GM10248 (cell line): Measurements from ENCODE around the gene KLHL29.

Experiments used
- CTCF ChIA-PET: fragments of 300-600 bp; sonication (Branson Sonifier 250); formaldehyde crosslinking; extraction: SDS; loops from one replicate; lab custom pipeline; 2021; ENCODE audit warnings: antibody characterized with exemption; lab: Yijun Ruan, JAX
- POLR2A ChIA-PET: fragments of 350-650 bp; sonication (Branson Sonifier 250); formaldehyde crosslinking; extraction: SDS; loops from one replicate; lab custom pipeline; 2020; ENCODE audit warnings: antibody characterized with exemption; lab: Yijun Ruan, JAX
- DNase-seq: peaks from one replicate; pipeline ENCODE4 v3.0.0; 2012; ENCODE audit errors: extremely low spot score
- TF ChIP-seq, protein P1 (sequence below): IDR thresholded peaks from 2 replicates; pipeline ENCODE4 v1.5.1; 2012; ENCODE audit warnings: mild to moderate bottlenecking, low read depth; ENCODE audit errors: extremely low read depth, missing control alignments, control extremely low read depth

KLHL29 gene

DNA sequence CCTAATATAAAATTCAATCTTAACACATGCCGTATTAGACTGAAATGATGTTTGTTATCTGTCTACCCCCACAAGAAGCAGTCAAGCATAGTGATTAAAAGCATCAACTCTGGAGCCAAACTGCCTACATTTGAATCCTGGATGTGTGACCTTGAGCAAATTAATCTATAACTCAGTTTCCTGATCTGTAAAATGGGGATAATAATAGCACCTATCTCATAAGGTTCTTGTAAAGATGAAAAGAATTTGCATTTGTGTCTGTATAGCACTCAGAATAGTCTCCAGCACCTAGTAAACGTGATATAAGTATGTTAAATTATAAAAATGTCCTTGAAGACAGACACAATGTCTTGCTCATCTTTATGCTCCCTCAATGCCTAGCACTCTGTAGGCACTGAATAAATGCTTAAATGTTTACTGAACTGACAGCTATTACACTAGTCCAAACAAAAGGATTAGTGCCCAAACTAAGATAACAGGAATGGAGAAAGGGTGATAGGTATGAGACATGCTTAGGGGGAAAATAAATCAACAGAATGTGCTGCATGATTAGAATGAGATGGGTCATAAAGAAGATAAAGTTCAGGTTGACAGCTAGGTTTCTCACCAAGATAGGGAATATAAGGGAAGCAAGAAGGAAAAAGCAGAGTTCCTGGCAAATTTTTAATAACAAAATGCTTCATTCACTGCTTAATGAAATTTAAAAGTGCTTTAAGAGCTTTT, 361.3 kb downstream of the KLHL29 start:
- DNase-seq = no peak
- CTCF ChIA-PET = interaction anchor here (1.4 kb wide), 1 partner anchor 11 kb away, joined by 4 read pairs; no protein-coding TSS in a partner anchor
- POLR2A ChIA-PET = no interaction called here

DNA sequence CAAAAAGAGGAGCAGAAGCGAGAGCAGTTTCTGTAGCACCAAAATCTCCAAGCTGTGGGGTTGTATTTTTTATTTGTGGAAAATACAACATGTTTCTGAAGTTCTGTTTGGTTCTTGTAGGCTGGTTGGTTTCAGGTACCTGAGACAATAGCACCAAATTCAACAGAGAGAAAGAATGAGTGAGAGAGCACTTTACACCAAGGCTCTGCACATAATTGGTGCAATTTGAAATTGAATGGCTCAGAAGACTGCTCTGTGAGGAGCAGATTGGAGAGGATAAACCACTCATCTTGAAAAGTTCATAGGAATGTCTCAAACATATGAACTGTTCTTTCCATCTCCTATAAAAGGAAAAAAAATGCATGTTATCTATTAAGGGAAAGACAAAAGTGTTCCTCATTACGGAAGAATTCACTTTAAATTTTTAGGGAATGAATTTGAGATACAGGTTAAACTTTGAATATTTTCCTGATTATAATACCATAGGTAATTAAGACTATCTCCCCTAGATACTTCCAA, 366.8 kb downstream of the KLHL29 start:
- DNase-seq = no peak
- TF ChIP-seq, protein P1, sequence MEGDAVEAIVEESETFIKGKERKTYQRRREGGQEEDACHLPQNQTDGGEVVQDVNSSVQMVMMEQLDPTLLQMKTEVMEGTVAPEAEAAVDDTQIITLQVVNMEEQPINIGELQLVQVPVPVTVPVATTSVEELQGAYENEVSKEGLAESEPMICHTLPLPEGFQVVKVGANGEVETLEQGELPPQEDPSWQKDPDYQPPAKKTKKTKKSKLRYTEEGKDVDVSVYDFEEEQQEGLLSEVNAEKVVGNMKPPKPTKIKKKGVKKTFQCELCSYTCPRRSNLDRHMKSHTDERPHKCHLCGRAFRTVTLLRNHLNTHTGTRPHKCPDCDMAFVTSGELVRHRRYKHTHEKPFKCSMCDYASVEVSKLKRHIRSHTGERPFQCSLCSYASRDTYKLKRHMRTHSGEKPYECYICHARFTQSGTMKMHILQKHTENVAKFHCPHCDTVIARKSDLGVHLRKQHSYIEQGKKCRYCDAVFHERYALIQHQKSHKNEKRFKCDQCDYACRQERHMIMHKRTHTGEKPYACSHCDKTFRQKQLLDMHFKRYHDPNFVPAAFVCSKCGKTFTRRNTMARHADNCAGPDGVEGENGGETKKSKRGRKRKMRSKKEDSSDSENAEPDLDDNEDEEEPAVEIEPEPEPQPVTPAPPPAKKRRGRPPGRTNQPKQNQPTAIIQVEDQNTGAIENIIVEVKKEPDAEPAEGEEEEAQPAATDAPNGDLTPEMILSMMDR = no peak
- POLR2A ChIA-PET = no interaction called here

More for the DNA sequence above, 361.3 kb downstream of the KLHL29 start:
- TF ChIP-seq, protein P1 = no peak

DNA sequence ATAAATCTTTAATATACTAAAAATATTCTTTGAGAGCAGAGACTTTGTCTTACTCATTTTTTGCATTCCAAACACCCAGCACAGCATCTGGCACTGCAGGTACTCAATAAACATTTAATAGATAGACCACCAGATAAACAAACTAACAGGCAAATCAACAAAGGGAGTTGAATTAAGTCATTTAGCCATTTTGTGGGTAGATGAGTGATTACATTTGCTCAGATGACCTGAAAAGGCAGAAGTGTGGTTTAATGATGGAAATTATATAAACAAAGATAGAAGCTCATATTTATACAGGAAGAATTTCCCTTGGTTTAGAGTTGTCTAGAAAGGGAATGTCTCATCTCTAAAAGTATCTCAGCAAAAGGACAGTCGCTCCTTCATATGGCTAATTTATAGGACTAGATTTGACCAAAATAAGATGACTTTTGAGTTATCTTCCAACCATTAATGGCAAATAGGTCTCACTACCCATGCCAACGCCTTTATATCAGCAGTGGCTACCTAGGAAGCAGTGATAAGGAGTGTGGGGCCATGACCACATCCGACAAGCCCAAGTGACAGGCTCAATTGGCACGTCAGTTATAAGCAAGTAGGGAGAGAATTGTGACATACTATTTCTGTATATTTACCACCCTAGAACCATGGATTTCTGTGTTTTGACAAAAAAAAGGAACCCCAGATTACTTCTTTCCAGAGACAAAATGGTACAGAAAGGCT, 368.5 kb downstream of the KLHL29 start:
- no peak for DNase-seq
- TF ChIP-seq, protein P1 = no peak
- ChIA-PET CTCF (interaction anchor here (1.0 kb wide), 1 partner anchor 19 kb away, joined by 3 read pairs; no protein-coding TSS in a partner anchor), POLR2A (no interaction called here)

More for the DNA sequence above, 366.8 kb downstream of the KLHL29 start:
- CTCF ChIA-PET = no interaction called here

DNA sequence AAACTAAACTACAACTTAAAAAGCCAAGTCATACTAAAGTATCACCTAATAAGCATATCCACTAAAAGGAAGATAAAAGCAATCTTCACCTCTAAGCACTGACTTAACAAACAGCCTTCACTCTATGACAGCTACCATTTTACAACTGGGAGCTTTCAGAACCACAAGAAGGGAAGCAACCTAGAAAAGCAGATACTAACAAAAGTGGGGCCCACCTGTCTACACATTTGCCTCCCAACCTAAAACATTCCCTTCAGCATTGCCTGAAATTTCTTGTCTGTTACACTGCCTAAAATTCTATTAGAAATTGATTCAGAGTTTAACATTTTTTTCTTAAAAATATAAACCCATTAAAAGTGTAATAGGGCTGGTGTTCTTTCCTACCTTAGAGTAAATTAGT, 370.0 kb downstream of the KLHL29 start:
- POLR2A ChIA-PET = no interaction called here

DNA sequence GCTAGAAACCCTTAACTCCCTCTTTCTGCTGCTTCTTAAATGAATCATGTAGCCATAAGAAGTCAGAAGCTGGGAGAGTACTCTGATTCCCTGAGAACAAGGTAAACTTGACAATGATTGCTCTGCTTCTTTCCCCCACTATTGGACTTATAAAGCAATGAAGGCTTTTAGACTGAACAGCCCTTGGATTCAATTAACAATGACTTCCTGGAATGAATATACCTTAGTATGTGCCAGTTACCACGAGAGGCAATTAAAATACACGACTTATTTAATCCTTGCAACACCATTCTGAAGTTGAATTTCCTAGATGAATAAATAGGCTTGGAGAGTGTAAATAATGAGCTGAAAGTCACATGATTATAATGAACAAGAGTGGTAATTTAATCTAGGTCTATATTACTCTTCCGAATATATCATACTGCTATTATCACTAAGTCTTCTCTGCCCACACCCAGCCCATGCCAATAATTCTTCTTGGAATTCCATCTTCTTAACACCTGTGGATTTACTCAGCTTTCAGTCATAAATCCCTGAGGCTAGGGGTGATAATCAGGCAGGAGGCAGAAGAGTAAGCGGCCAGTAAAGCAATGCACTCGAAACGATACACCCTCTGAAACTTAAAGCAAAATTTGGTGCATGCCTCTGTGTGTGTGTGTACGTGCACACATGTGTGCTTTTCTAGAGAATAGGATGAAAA, 371.8 kb downstream of the KLHL29 start:
- ChIA-PET POLR2A (no interaction called here), CTCF (interaction anchor here (1.1 to 1.7 kb wide), 3 partner anchors 9 to 18 kb away, joined by 3 to 4 read pairs (median 3); no protein-coding TSS in a partner anchor)
- DNase-seq = no peak
- TF ChIP-seq, protein P1 = no peak

More for the DNA sequence above, 370.0 kb downstream of the KLHL29 start:
- DNase-seq = no peak
- CTCF ChIA-PET = no interaction called here
- TF ChIP-seq, protein P1 = no peak
